Spleen (tissue), 11 donors: ENCODE results near the gene CABP1. TPM values are rescaled to one million over a fixed set of nuclear protein-coding genes. Genes with fewer than 3 reads are reported as not detected.
A peak's percentile ranks its signal among the peaks of the same experiment; 100 is the strongest.

Experiments used
- DNase-seq: peaks from one replicate; pipeline ENCODE4 v3.0.0-alpha.2; 2020
- H3K27ac ChIP-seq, 8 donors: fragments of 200-600 bp; sonication (generic) in 7 of 8; 1 replicate in 4 of 8; 2 replicates in 4 of 8; pipeline versions ENCODE4 v1.5.0 to v1.8.0; 2016 to 2021; ENCODE audit warnings: inconsistent platforms in 4 of 8, mild to moderate bottlenecking in 4 of 8, moderate library complexity in 1 of 8
- H3K27me3 ChIP-seq, 7 donors: fragments of 200-600 bp; sonication (generic) in 6 of 7; replicated peaks in 1 of 7; 1 replicate in 4 of 7; 2 replicates in 3 of 7; pipeline versions ENCODE4 v1.5.0 to v1.8.0; 2016 to 2021; ENCODE audit warnings: inconsistent platforms in 3 of 7, mild to moderate bottlenecking in 1 of 7
- H3K36me3 ChIP-seq, 6 donors: fragments of 200-600 bp; sonication (generic) in 5 of 6; 1 replicate in 4 of 6; 2 replicates in 2 of 6; pipeline versions ENCODE4 v1.5.0 to v1.8.0; 2016 to 2021; ENCODE audit warnings: inconsistent platforms in 2 of 6
- H3K4me1 ChIP-seq, 6 donors: fragments of 200-600 bp; sonication (generic) in 5 of 6; 1 replicate in 3 of 6; 2 replicates in 3 of 6; pipeline versions ENCODE4 v1.5.0 to v1.8.0; 2016 to 2021; ENCODE audit warnings: inconsistent platforms in 3 of 6
- H3K4me3 ChIP-seq, 8 donors: fragments of 200-600 bp; sonication (generic) in 7 of 8; 1 replicate in 4 of 8; 2 replicates in 4 of 8; pipeline versions ENCODE4 v1.5.0 to v1.8.0; 2016 to 2021; ENCODE audit warnings: inconsistent platforms in 4 of 8, mild to moderate bottlenecking in 4 of 8, moderate library complexity in 2 of 8
- H3K9me3 ChIP-seq, 8 donors: fragments of 200-600 bp; sonication (generic) in 7 of 8; 1 replicate in 4 of 8; 2 replicates in 4 of 8; pipeline versions ENCODE4 v1.5.0 to v1.8.0; 2016 to 2021; ENCODE audit warnings: inconsistent platforms in 4 of 8
- CTCF ChIP-seq, 11 experiments: fragments of 200-600 bp in 7 of 11; fragments of 450-650 bp in 4 of 11; sonication (generic) in 4 of 11; IDR thresholded peaks in 8 of 11; conservative IDR thresholded peaks in 3 of 11; 1 replicate in 7 of 11; 2 replicates in 4 of 11; pipeline versions ENCODE4 v1.4.0 to v1.8.0; 2016 to 2021; ENCODE audit warnings: antibody characterized with exemption in 11 of 11, inconsistent platforms in 4 of 11, mild to moderate bottlenecking in 1 of 11
- POLR2A ChIP-seq, 3 donors: fragments of 450-650 bp; IDR thresholded peaks; one replicate each; pipeline ENCODE4 v1.5.1; 2017; ENCODE audit warnings: antibody characterized with exemption in 3 of 3, mild to moderate bottlenecking in 1 of 3
- POLR2AphosphoS5 ChIP-seq, 3 donors: sonication (generic); formaldehyde crosslinking; IDR thresholded peaks; one replicate each; pipeline ENCODE4 v1.5.1; 2017; ENCODE audit warnings: antibody characterized with exemption in 3 of 3
- WGBS, 5 donors: extraction: QIAGEN DNeasy Blood & Tissue Kit in 3 of 5; methylation state at CpG; one replicate each; pipeline versions ENCODE4 v1.1.5 to v1.1.7; 2013 to 2018; 5-methylcytosine and 5-hydroxymethylcytosine counted together
- intact Hi-C: fragments of 100-400 bp; cut with DNase I; formaldehyde crosslinking; loops from one replicate; pipeline ENCODE4 v1.15.0; 2023; ENCODE audit warnings: low total_unique reads
- polyA plus RNA-seq, 3 donors: library from polyadenylated mRNA; stranded (reverse); fragments of 200-250 nt; gene quantifications; one replicate each; pipeline ENCODE4 v1.2.1, GENCODE V29; 2013
- total RNA-seq, 7 donors: library from RNA; depleted of rRNA in 3 of 7; stranded (reverse); fragments of >200 nt in 3 of 7; fragmentation: NEBNext Ultra II Directional in 4 of 7; extraction: Animal tissue kit (Norgen Biotek cat#: 25700) in 4 of 7; gene quantifications; one replicate each; pipeline versions ENCODE4 v1.1.0 to v1.2.1, GENCODE V29; 2016 to 2021
- donor health status: healthy with polysubstance abuse.
- donor health status: DM: no; HTN: no; CAD: no; lungs with moderate emphysema.
- donor health status: DM: no; HTN: no; CAD: no.
- donor health status: Bipolar disorder and iron deficiency.
- donor health status: healthy.
- donor health status: DM: no; HTN: no; CAD: no.
- donor health status: DM: yes; HTN: yes; CAD: no.

The CABP1 gene
- total and polyA plus RNA-seq, 10 donors = 0.27 to 2.8 (median 0.60) TPM; not detected in 1

GRCh38 chr12:120596901-120597300, 43.5 kb upstream of the CABP1 start:
- intact Hi-C loops = no loop called here
- no peak overlapping the region for H3K27ac ChIP-seq
- DNase-seq = no peak
- no peaks in the 10 kb centered on the region for H3K9me3 ChIP-seq
- H3K4me1 ChIP-seq = peaks cover 0 to 14% (median 2%) of the 10 kb centered on the region in 6 donors
- TF ChIP-seq CTCF (IDR thresholded peaks at IDR 0.05 in 8 of 11, conservative IDR thresholded peaks at IDR 0.05 in 3 of 11) (no peak), POLR2AphosphoS5 (IDR thresholded peaks at IDR 0.05) (no peak), POLR2A (IDR thresholded peaks at IDR 0.05) (no peak)
- peaks cover 0 to 35% (median 0%) of the 10 kb centered on the region in 7 donors for H3K27me3 ChIP-seq
- no peaks in the 10 kb centered on the region for H3K36me3 ChIP-seq
- WGBS, 5 donors = 89 to 98% (median 94%) methylated on average over 3 of the region's 3 CpGs
- no peak overlapping the region for H3K4me3 ChIP-seq

GRCh38 chr12:120597861-120598260, 42.6 kb upstream of the CABP1 start:
- WGBS, 5 donors = 70 to 88% (median 74%) methylated on average over 3 of the region's 3 CpGs
- DNase-seq = no peak
- Histone ChIP-seq H3K27ac (no peak overlapping the region), H3K27me3 (peaks cover 0 to 35% (median 0%) of the 10 kb centered on the region in 7 donors), H3K4me3 (no peak overlapping the region), H3K4me1 (peaks cover 0 to 22% (median 2%) of the 10 kb centered on the region in 6 donors), H3K36me3 (no peaks in the 10 kb centered on the region), H3K9me3 (no peaks in the 10 kb centered on the region)
- TF ChIP-seq POLR2AphosphoS5 (IDR thresholded peaks at IDR 0.05) (no peak), CTCF (IDR thresholded peaks at IDR 0.05 in 8 of 11, conservative IDR thresholded peaks at IDR 0.05 in 3 of 11) (no peak), POLR2A (IDR thresholded peaks at IDR 0.05) (no peak)
- intact Hi-C loops = no loop called here

- peak; percentile 66 for DNase-seq
- TF ChIP-seq POLR2AphosphoS5 (IDR thresholded peaks at IDR 0.05) (no peak), POLR2A (IDR thresholded peaks at IDR 0.05) (no peak), CTCF (IDR thresholded peaks at IDR 0.05 in 8 of 11, conservative IDR thresholded peaks at IDR 0.05 in 3 of 11) (no peak)
- no peaks in the 10 kb centered on the region for H3K36me3 ChIP-seq
- peaks cover 0 to 25% (median 2%) of the 10 kb centered on the region in 6 donors for H3K4me1 ChIP-seq
- intact Hi-C loops = no loop called here
- peaks cover 0 to 35% (median 0%) of the 10 kb centered on the region in 7 donors for H3K27me3 ChIP-seq
- 46 to 75% (median 59%) methylated on average over 8 to 13 of the region's 13 CpGs for WGBS, 5 donors
- no peak overlapping the region for H3K4me3 ChIP-seq
- H3K9me3 ChIP-seq = no peaks in the 10 kb centered on the region
- H3K27ac ChIP-seq = no peak overlapping the region
These were observed 41.6 kb upstream of the CABP1 start for GRCh38 chr12:120598674-120599463.
